22Rv1 (cell line): Measurements from ENCODE around the gene TMEM236.

Source experiments
- H3K27ac ChIP-seq: fragments of 450-650 bp; 2 replicates; pipeline ENCODE4 v1.5.1; 2017
- CTCF ChIP-seq: fragments of 450-650 bp; IDR thresholded peaks from 2 replicates; pipeline ENCODE4 v1.5.1; 2017; ENCODE audit warnings: mild to moderate bottlenecking
- ZFX ChIP-seq: fragments of 450-650 bp; IDR thresholded peaks from 2 replicates; pipeline ENCODE4 v1.6.1; 2017; ENCODE audit warnings: antibody characterized with exemption, borderline replicate concordance

TMEM236 gene

GRCh38 chr10:17758200-17758599 is 6.2 kb downstream of the TMEM236 start:
- H3K27ac ChIP-seq: no peak overlapping the region
- TF ChIP-seq CTCF: no peak
- TF ChIP-seq ZFX: no peak

GRCh38 chr10:17758896-17759295 is 6.9 kb downstream of the TMEM236 start:
- no peak overlapping the region for H3K27ac ChIP-seq
- TF ChIP-seq CTCF (no peak), ZFX (no peak)

- TF ChIP-seq CTCF (no peak), ZFX (no peak)
Measured at GRCh38 chr10:17764142-17764541, 12.1 kb downstream of the TMEM236 start.

GRCh38 chr10:17765602-17766001 is 13.6 kb downstream of the TMEM236 start:
- H3K27ac ChIP-seq: no peak overlapping the region
- TF ChIP-seq CTCF (no peak), ZFX (no peak)

More at GRCh38 chr10:17764142-17764541, 12.1 kb downstream of the TMEM236 start:
- H3K27ac ChIP-seq: no peak overlapping the region

- H3K27ac ChIP-seq: no peak overlapping the region
- no peak for TF ChIP-seq CTCF
- no peak for TF ChIP-seq ZFX
Measured at GRCh38 chr10:17766731-17767130, 14.7 kb downstream of the TMEM236 start.

GRCh38 chr10:17768496-17768895 is 16.5 kb downstream of the TMEM236 start:
- H3K27ac ChIP-seq: no peak overlapping the region
- no peak for TF ChIP-seq ZFX
- TF ChIP-seq CTCF: no peak

- H3K27ac ChIP-seq: no peak overlapping the region
- TF ChIP-seq CTCF: no peak
- no peak for TF ChIP-seq ZFX
Measured at GRCh38 chr10:17768957-17769356, 17.0 kb downstream of the TMEM236 start.
